ENCODE data around the gene ADGRL1.

DNA sequence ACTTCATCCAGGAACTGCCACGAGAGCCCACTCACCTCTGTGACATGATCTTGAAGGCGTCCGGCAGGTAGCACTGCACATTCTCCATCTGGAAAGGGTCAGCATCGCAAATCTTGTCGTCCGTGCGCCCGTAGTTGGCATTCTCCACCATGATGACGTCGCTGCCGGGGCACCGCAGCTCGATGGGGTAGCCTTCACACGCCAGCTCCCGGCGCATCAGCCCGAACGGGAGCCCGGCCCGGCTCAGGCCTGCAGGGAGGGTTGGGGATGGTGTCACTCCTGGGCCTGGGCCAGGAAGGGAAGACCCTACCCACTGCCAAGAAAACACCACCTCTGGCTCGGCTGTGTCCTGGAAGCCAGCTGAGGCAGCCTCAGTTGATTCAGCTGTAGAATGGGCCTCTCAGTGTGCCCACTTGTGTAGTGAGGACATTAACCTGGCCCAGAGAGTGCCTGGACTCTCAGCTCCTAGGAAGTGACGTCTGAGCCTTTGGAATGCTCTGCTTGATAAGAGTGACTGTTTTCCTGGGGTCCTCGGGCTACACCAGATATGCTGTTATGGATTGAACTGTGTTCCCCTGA lies 28.4 kb downstream of the ADGRL1 start:
- TF ChIP-seq, protein P1, sequence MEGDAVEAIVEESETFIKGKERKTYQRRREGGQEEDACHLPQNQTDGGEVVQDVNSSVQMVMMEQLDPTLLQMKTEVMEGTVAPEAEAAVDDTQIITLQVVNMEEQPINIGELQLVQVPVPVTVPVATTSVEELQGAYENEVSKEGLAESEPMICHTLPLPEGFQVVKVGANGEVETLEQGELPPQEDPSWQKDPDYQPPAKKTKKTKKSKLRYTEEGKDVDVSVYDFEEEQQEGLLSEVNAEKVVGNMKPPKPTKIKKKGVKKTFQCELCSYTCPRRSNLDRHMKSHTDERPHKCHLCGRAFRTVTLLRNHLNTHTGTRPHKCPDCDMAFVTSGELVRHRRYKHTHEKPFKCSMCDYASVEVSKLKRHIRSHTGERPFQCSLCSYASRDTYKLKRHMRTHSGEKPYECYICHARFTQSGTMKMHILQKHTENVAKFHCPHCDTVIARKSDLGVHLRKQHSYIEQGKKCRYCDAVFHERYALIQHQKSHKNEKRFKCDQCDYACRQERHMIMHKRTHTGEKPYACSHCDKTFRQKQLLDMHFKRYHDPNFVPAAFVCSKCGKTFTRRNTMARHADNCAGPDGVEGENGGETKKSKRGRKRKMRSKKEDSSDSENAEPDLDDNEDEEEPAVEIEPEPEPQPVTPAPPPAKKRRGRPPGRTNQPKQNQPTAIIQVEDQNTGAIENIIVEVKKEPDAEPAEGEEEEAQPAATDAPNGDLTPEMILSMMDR (IDR thresholded peaks at IDR 0.05; ENCODE audit: borderline replicate concordance, extremely low read depth, low read length, poor library complexity, severe bottlenecking), result no peak
- no peak for TF ChIP-seq EZH2 (IDR thresholded peaks at IDR 0.05; ENCODE audit: borderline replicate concordance, low read depth, low read length, severe bottlenecking)

Data from DND-41 (cell line).